ENCODE measurements around the gene SP2.

Gene SP2

GRCh38 chr17:47866941-47867340 is 29.1 kb upstream of the SP2 start:
- no CpG with 5 or more reads among the region's 20 CpGs for WGBS (ENCODE audit: extremely low coverage, insufficient coverage, low lambda C conversion rate)
- H3K27ac ChIP-seq (ENCODE audit: low read depth, low read length), result no peak overlapping the region
- no peaks in the 10 kb centered on the region for H3K36me3 ChIP-seq (ENCODE audit: control insufficient read depth, insufficient read depth, low read length)
- peaks cover 16% of the 10 kb centered on the region for H3K4me1 ChIP-seq (ENCODE audit: control insufficient read depth, low read depth, low read length)
- H3K27me3 ChIP-seq (ENCODE audit: insufficient read depth, low read length, poor library complexity), result no peaks in the 10 kb centered on the region
- H2BK120ac ChIP-seq (ENCODE audit: low read depth, low read length), result no peak overlapping the region
- no peaks in the 10 kb centered on the region for H3K79me2 ChIP-seq (ENCODE audit: control insufficient read depth, insufficient read depth, low read length)
- H2AK5ac ChIP-seq (ENCODE audit: low read length), result no peak overlapping the region
- no peak overlapping the region for H2BK5ac ChIP-seq (ENCODE audit: low read length)
- H3K23ac ChIP-seq (ENCODE audit: low read length), result no peak overlapping the region
- no peak overlapping the region for H3K4me3 ChIP-seq (ENCODE audit: low read length)
- no peak overlapping the region for H3K4me2 ChIP-seq (ENCODE audit: low read length)
- no peak overlapping the region for H3K56ac ChIP-seq (ENCODE audit: low read length)
- H3K79me1 ChIP-seq (ENCODE audit: low read length), result no peaks in the 10 kb centered on the region
- DNase-seq, result no peak
- H3K4ac ChIP-seq (ENCODE audit: low read depth, low read length), result no peak overlapping the region
- H2BK15ac ChIP-seq (replicated peaks; ENCODE audit: low read depth), result no peak overlapping the region
- H3K9ac ChIP-seq (ENCODE audit: low read length), result no peak overlapping the region
- no peak overlapping the region for H4K8ac ChIP-seq (ENCODE audit: low read depth, low read length)
- H3K18ac ChIP-seq (ENCODE audit: low read length), result no peak overlapping the region
- no peak overlapping the region for H4K5ac ChIP-seq (ENCODE audit: low read length)

- no peak overlapping the region for H3K27ac ChIP-seq (ENCODE audit: low read depth, low read length)
- no peak overlapping the region for H3K18ac ChIP-seq (ENCODE audit: low read length)
- H3K79me1 ChIP-seq (ENCODE audit: low read length), result no peaks in the 10 kb centered on the region
- no peaks in the 10 kb centered on the region for H3K36me3 ChIP-seq (ENCODE audit: control insufficient read depth, insufficient read depth, low read length)
- H3K27me3 ChIP-seq (ENCODE audit: insufficient read depth, low read length, poor library complexity), result no peaks in the 10 kb centered on the region
- H2BK15ac ChIP-seq (replicated peaks; ENCODE audit: low read depth), result no peak overlapping the region
- H2BK5ac ChIP-seq (ENCODE audit: low read length), result no peak overlapping the region
- H3K4me2 ChIP-seq (ENCODE audit: low read length), result no peak overlapping the region
- no peak overlapping the region for H4K8ac ChIP-seq (ENCODE audit: low read depth, low read length)
- H3K4ac ChIP-seq (ENCODE audit: low read depth, low read length), result no peak overlapping the region
- DNase-seq, result no peak
- H3K4me1 ChIP-seq (ENCODE audit: control insufficient read depth, low read depth, low read length), result peaks cover 15% of the 10 kb centered on the region
- H2AK5ac ChIP-seq (ENCODE audit: low read length), result no peak overlapping the region
- no peak overlapping the region for H3K9ac ChIP-seq (ENCODE audit: low read length)
- no CpG with 5 or more reads among the region's 11 CpGs for WGBS (ENCODE audit: extremely low coverage, insufficient coverage, low lambda C conversion rate)
- no peak overlapping the region for H3K56ac ChIP-seq (ENCODE audit: low read length)
- H4K5ac ChIP-seq (ENCODE audit: low read length), result no peak overlapping the region
- H2BK120ac ChIP-seq (ENCODE audit: low read depth, low read length), result no peak overlapping the region
- H3K23ac ChIP-seq (ENCODE audit: low read length), result no peak overlapping the region
- H3K79me2 ChIP-seq (ENCODE audit: control insufficient read depth, insufficient read depth, low read length), result no peaks in the 10 kb centered on the region
- no peak overlapping the region for H3K4me3 ChIP-seq (ENCODE audit: low read length)
These were observed 28.1 kb upstream of the SP2 start for GRCh38 chr17:47867813-47868533.

- H3K9ac ChIP-seq (ENCODE audit: low read length), result no peak overlapping the region
- H2AK5ac ChIP-seq (ENCODE audit: low read length), result no peak overlapping the region
- no peak overlapping the region for H2BK120ac ChIP-seq (ENCODE audit: low read depth, low read length)
- H3K4ac ChIP-seq (ENCODE audit: low read depth, low read length), result no peak overlapping the region
- no CpG with 5 or more reads among the region's 2 CpGs for WGBS (ENCODE audit: extremely low coverage, insufficient coverage, low lambda C conversion rate)
- H3K4me3 ChIP-seq (ENCODE audit: low read length), result no peak overlapping the region
- H3K27me3 ChIP-seq (ENCODE audit: insufficient read depth, low read length, poor library complexity), result no peaks in the 10 kb centered on the region
- no peak overlapping the region for H3K4me2 ChIP-seq (ENCODE audit: low read length)
- peaks cover 19% of the 10 kb centered on the region for H3K4me1 ChIP-seq (ENCODE audit: control insufficient read depth, low read depth, low read length)
- no peak overlapping the region for H3K56ac ChIP-seq (ENCODE audit: low read length)
- no peak overlapping the region for H2BK15ac ChIP-seq (replicated peaks; ENCODE audit: low read depth)
- no peaks in the 10 kb centered on the region for H3K79me2 ChIP-seq (ENCODE audit: control insufficient read depth, insufficient read depth, low read length)
- H2BK5ac ChIP-seq (ENCODE audit: low read length), result no peak overlapping the region
- no peaks in the 10 kb centered on the region for H3K36me3 ChIP-seq (ENCODE audit: control insufficient read depth, insufficient read depth, low read length)
- H4K8ac ChIP-seq (ENCODE audit: low read depth, low read length), result no peak overlapping the region
- DNase-seq, result no peak
- H3K23ac ChIP-seq (ENCODE audit: low read length), result no peak overlapping the region
- H3K27ac ChIP-seq (ENCODE audit: low read depth, low read length), result no peak overlapping the region
- H3K18ac ChIP-seq (ENCODE audit: low read length), result no peak overlapping the region
- peak overlapping the region; percentile 74 for H4K5ac ChIP-seq (ENCODE audit: low read length)
- no peaks in the 10 kb centered on the region for H3K79me1 ChIP-seq (ENCODE audit: low read length)
These were observed 26.9 kb upstream of the SP2 start for GRCh38 chr17:47869114-47869513.

- no peak overlapping the region for H3K4ac ChIP-seq (ENCODE audit: low read depth, low read length)
- no CpG with 5 or more reads among the region's 1 CpG for WGBS (ENCODE audit: extremely low coverage, insufficient coverage, low lambda C conversion rate)
- H4K8ac ChIP-seq (ENCODE audit: low read depth, low read length), result no peak overlapping the region
- no peak overlapping the region for H3K4me2 ChIP-seq (ENCODE audit: low read length)
- no peak overlapping the region for H2BK120ac ChIP-seq (ENCODE audit: low read depth, low read length)
- peaks cover 22% of the 10 kb centered on the region for H3K4me1 ChIP-seq (ENCODE audit: control insufficient read depth, low read depth, low read length)
- H3K79me2 ChIP-seq (ENCODE audit: control insufficient read depth, insufficient read depth, low read length), result no peaks in the 10 kb centered on the region
- H3K4me3 ChIP-seq (ENCODE audit: low read length), result no peak overlapping the region
- peak; percentile 73 for DNase-seq
- no peak overlapping the region for H4K5ac ChIP-seq (ENCODE audit: low read length)
- H3K27ac ChIP-seq (ENCODE audit: low read depth, low read length), result no peak overlapping the region
- no peaks in the 10 kb centered on the region for H3K36me3 ChIP-seq (ENCODE audit: control insufficient read depth, insufficient read depth, low read length)
- H3K18ac ChIP-seq (ENCODE audit: low read length), result no peak overlapping the region
- H3K79me1 ChIP-seq (ENCODE audit: low read length), result no peaks in the 10 kb centered on the region
- no peak overlapping the region for H3K23ac ChIP-seq (ENCODE audit: low read length)
- no peak overlapping the region for H3K9ac ChIP-seq (ENCODE audit: low read length)
- no peak overlapping the region for H2BK15ac ChIP-seq (replicated peaks; ENCODE audit: low read depth)
- H3K56ac ChIP-seq (ENCODE audit: low read length), result peak overlapping the region; percentile 45
- H3K27me3 ChIP-seq (ENCODE audit: insufficient read depth, low read length, poor library complexity), result no peaks in the 10 kb centered on the region
- H2AK5ac ChIP-seq (ENCODE audit: low read length), result no peak overlapping the region
- H2BK5ac ChIP-seq (ENCODE audit: low read length), result no peak overlapping the region
These were observed 26.0 kb upstream of the SP2 start for GRCh38 chr17:47870056-47870455.

- DNase-seq, result no peak
- Histone ChIP-seq H3K79me1 (ENCODE audit: low read length) (no peaks in the 10 kb centered on the region), H3K9ac (ENCODE audit: low read length) (no peak overlapping the region), H2BK120ac (ENCODE audit: low read depth, low read length) (no peak overlapping the region), H3K4me3 (ENCODE audit: low read length) (no peak overlapping the region), H2BK15ac (replicated peaks; ENCODE audit: low read depth) (no peak overlapping the region), H3K23ac (ENCODE audit: low read length) (no peak overlapping the region), H3K18ac (ENCODE audit: low read length) (no peak overlapping the region), H3K27ac (ENCODE audit: low read depth, low read length) (no peak overlapping the region), H2BK5ac (ENCODE audit: low read length) (no peak overlapping the region), H3K4me2 (ENCODE audit: low read length) (no peak overlapping the region), H3K36me3 (ENCODE audit: control insufficient read depth, insufficient read depth, low read length) (no peaks in the 10 kb centered on the region), H2AK5ac (ENCODE audit: low read length) (no peak overlapping the region), H3K27me3 (ENCODE audit: insufficient read depth, low read length, poor library complexity) (no peaks in the 10 kb centered on the region), H4K8ac (ENCODE audit: low read depth, low read length) (no peak overlapping the region), H4K5ac (ENCODE audit: low read length) (no peak overlapping the region), H3K4ac (ENCODE audit: low read depth, low read length) (no peak overlapping the region), H3K4me1 (ENCODE audit: control insufficient read depth, low read depth, low read length) (peaks cover 26% of the 10 kb centered on the region), H3K56ac (ENCODE audit: low read length) (no peak overlapping the region), H3K79me2 (ENCODE audit: control insufficient read depth, insufficient read depth, low read length) (no peaks in the 10 kb centered on the region)
These were observed 25.0 kb upstream of the SP2 start for GRCh38 chr17:47871048-47871447.

Data from mesendoderm (in vitro differentiated cells).